AG09309 (cell line): ENCODE results near the gene GNAL.

ENCODE experiments used
- DNase-seq: peaks from one replicate; pipeline ENCODE4 v3.0.0-alpha.2; 2010; ENCODE audit warnings: low read depth
- H3K4me3 ChIP-seq: 2 replicates; pipeline ENCODE4 v1.5.1; 2011; ENCODE audit warnings: mild to moderate bottlenecking, low read depth, low read length, moderate library complexity; ENCODE audit not compliant: control insufficient read depth
- CTCF ChIP-seq: IDR thresholded peaks from 2 replicates; pipeline ENCODE4 v1.5.1; 2011; ENCODE audit warnings: mild to moderate bottlenecking, low read depth, low read length, inconsistent platforms; ENCODE audit not compliant: insufficient read depth, control insufficient read depth; ENCODE audit errors: missing control alignments

The GNAL gene

DNA sequence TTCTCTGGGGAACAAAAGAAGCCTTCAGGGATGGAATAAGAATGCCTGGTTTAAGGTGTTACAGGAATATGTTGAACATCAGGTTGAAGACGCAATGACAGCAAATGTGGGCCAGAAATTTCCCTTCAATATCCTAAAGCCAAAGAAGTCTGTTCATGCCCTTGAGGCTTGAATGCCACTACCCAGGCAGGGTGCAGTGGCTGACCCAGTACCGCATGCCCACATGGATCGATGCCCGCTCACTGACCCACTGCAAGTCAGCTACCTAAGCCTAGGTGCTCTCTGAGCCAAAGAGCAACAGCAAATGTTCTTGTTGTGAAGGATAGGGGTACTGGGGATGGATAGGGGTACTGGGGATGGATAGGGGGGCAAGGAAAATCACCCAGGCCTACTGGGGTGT lies 58.2 kb downstream of the GNAL start:
- no peak for TF ChIP-seq CTCF
- no peak overlapping the region for H3K4me3 ChIP-seq
- DNase-seq = no peak

DNA sequence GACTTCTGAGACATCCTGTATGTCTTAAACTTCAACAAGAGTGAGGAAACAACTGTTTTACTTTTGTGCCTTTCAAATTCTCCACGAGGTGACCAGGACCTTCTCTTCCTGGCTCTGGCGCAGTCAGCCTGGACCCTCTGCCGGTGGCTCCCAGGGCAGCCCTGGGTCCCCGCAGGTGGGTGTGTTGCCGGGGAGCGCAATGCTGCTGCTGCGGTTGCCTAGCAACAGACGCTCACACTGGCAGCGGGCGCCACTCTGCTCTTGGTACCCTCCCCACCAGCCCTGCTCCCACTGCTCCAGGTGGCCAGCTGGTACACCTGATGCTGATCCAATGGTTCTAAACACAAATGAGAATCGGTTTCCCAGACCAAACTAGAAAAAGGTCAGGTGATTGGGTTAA lies 58.7 kb downstream of the GNAL start:
- DNase-seq = no peak
- no peak for TF ChIP-seq CTCF
- no peak overlapping the region for H3K4me3 ChIP-seq

DNA sequence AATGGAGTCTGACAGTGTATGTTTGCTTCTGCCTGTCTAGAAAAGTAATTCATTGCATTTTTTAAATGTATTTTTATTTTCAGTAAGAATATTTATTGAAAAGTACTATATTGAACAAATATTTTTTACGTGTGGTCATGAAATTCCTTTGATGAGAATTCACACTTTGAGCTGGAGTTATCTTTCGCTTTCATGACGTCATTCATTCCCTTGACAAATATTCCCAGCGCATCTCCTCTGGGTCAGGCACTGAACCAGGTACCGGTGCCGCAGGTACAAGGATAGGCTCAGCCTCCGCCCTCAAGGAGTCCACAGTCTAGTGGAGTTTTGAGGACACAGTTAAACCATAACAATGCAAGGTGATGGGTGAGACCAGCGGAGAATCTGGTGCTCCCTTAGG lies 60.2 kb downstream of the GNAL start:
- no peak overlapping the region for H3K4me3 ChIP-seq
- no peak for TF ChIP-seq CTCF
- DNase-seq = no peak

GRCh38 chr18:11750171-11750570 lies 61.1 kb downstream of the GNAL start:
- no peak for TF ChIP-seq CTCF
- no peak overlapping the region for H3K4me3 ChIP-seq
- no peak for DNase-seq

DNA sequence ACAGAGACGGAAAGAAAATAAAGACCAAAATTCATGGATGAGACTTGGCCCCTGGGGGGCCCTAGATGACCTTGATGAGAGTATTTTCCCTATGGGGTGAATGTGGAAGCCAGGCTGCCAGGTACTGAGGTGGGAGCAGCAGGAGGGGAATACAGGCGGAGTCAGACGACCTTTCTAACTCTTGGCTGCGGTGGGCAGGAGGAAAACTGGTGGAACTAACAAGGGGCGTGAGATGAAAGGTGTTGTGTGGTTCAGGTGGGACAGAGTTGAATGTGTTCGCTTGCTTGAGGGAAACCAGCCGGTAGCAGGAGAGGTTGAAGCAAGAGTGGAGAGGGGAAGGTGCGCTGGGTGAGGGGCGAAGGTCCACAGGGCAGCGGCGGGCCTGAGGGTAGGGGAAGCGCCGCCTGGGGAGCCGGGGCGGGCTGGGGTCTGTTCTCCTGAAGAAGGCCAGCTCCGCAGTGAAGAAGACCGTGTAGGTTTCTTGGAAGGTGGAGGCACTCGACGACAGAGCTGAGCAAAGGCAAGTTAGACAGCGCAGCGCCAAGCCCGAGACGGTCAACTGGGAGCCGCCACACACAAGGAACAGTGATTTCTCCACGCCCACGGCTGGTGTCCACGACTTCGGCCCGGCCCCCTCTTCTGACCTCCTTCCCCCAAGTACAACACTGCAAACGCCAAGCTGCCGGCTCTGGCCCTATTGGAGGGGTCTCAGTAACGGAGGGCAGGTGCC lies 61.7 kb downstream of the GNAL start:
- no peak for DNase-seq
- TF ChIP-seq CTCF = no peak
- H3K4me3 ChIP-seq = no peak overlapping the region

DNA sequence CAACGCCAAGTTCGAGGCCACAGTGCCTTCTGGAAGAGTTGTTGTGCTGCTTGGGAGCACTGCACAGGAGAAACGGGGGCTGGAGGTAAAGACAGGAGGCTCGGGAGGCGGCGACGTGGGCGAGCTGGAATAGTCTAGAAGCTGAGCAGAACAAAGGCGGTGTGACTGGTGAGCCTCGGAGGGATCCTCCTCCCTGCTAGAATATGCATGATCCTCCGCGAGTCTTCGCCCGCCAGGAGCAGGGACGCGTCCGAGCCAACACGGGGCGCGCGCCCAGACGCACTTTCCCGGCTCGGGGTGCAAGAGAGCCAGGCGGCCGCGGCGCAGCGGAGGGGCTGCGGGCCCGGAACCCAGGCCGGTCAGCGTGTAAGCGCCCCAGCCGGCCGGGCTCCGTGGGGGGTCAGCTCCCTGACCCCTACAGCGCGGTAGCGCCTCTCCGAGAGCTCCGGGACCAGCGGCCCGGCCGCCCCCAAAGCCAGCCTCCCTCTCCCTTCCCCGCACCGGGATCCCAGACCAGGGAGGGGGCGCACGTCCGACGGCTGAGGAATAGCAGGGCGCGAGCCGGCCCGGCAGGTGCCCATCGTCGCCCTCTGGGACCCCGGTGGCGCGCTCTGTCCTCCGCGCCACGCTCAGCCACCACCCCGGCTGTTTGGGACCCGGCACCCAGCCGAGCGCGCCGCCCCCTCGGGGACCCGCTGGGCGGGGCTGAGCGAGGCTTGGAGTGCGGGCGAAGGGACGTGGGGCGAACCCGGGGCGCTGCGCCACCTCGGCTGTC lies 62.5 kb downstream of the GNAL start:
- TF ChIP-seq CTCF = no peak
- no peak for DNase-seq
- H3K4me3 ChIP-seq = no peak overlapping the region
